Endothelial cell of umbilical vein (primary cell): Measurements from ENCODE around the gene SYT17. TPM values are rescaled to one million over a fixed set of nuclear protein-coding genes. Genes with fewer than 3 reads are reported as not detected.

ENCODE experiments used
- BruUV-seq: library from RNA; stranded (reverse); fragments of 400-500 nt; replicated peaks from 2 replicates; lab custom pipeline; 2021; lab: Mats Ljungman, UMichigan
- CTCF ChIA-PET: fragments of 300-600, 350-600 bp; sonication (Branson Sonifier 250); formaldehyde crosslinking; loops from one replicate; lab custom pipeline; 2021; ENCODE audit warnings: antibody characterized with exemption, inconsistent platforms; lab: Charles Lee
- POLR2A ChIA-PET: fragments of 300-600, 350-600 bp; sonication (Branson Sonifier 250); formaldehyde crosslinking; loops from one replicate; lab custom pipeline; 2021; ENCODE audit warnings: antibody characterized with exemption, inconsistent platforms; lab: Charles Lee
- DNase-seq: peaks from one replicate; pipeline ENCODE4 v3.0.0-alpha.2; 2011; ENCODE audit warnings: low read depth, low spot score
- FAIRE-seq: peaks from 2 replicates; lab custom pipeline; 2011; peaks lifted over from hg19 to GRCh38; lab: Jason Lieb, UNC
- H2AFZ ChIP-seq: 2 replicates; pipeline ENCODE4 v1.6.0; 2012; ENCODE audit warnings: low read depth, low read length, control low read depth, inconsistent platforms
- H3K27ac ChIP-seq: 2 replicates; pipeline ENCODE4 v1.5.1; 2011; ENCODE audit warnings: low read depth, mild to moderate bottlenecking, control low read depth, low read length, moderate library complexity; ENCODE audit not compliant: insufficient read depth
- H3K27me3 ChIP-seq, 2 experiments: 2 replicates each; pipeline versions ENCODE4 v1.6.0 to v1.6.1; 2011; ENCODE audit warnings: low read length in 2 of 2, mixed read lengths in 1 of 2; ENCODE audit not compliant: control insufficient read depth in 2 of 2, insufficient read depth in 2 of 2
- H3K36me3 ChIP-seq, 2 experiments: 2 replicates in 1 of 2; 3 replicates in 1 of 2; pipeline ENCODE4 v1.5.1; 2011; ENCODE audit warnings: low read length in 2 of 2, mild to moderate bottlenecking in 1 of 2, moderate library complexity in 1 of 2; ENCODE audit not compliant: control insufficient read depth in 2 of 2, insufficient read depth in 2 of 2; ENCODE audit errors: extremely low read depth in 1 of 2
- H3K4me1 ChIP-seq: 3 replicates; pipeline ENCODE4 v1.5.1; 2011; ENCODE audit warnings: mild to moderate bottlenecking, low read length; ENCODE audit not compliant: control insufficient read depth, insufficient read depth; ENCODE audit errors: extremely low read depth
- H3K4me2 ChIP-seq: 2 replicates; pipeline ENCODE4 v1.6.1; 2011; ENCODE audit warnings: low read length, control low read depth, mixed read lengths; ENCODE audit not compliant: insufficient read depth
- H3K4me3 ChIP-seq, 3 experiments: fragments of 200-600 bp in 1 of 3; sonication (generic), shearing (Covaris generic) in 1 of 3; replicated peaks in 1 of 3; 2 replicates each; pipeline ENCODE4 v1.5.1; 2011 to 2016; ENCODE audit warnings: control low read depth in 3 of 3, low read length in 3 of 3, mild to moderate bottlenecking in 2 of 3, inconsistent platforms in 1 of 3, low read depth in 1 of 3, moderate library complexity in 1 of 3; ENCODE audit not compliant: insufficient read depth in 1 of 3
- H3K79me2 ChIP-seq: 2 replicates; pipeline ENCODE4 v1.6.0; 2012; ENCODE audit warnings: low read length, inconsistent platforms; ENCODE audit not compliant: control insufficient read depth, insufficient read depth
- H3K9ac ChIP-seq: replicated peaks from 2 replicates; pipeline ENCODE3; 2011; ENCODE audit warnings: low read length, control low read depth; ENCODE audit not compliant: insufficient read depth; ENCODE audit errors: extremely low read depth
- H3K9me1 ChIP-seq: replicated peaks from 3 replicates; pipeline ENCODE4 v1.6.0; 2011; ENCODE audit warnings: mild to moderate bottlenecking, low read length; ENCODE audit not compliant: control insufficient read depth, insufficient read depth; ENCODE audit errors: extremely low read depth
- H3K9me3 ChIP-seq: replicated peaks from 2 replicates; pipeline ENCODE4 v1.5.1; 2012; ENCODE audit warnings: low read length, inconsistent platforms; ENCODE audit not compliant: control insufficient read depth, insufficient read depth
- H4K20me1 ChIP-seq: replicated peaks from 2 replicates; pipeline ENCODE3; 2011; ENCODE audit warnings: mild to moderate bottlenecking, low read length; ENCODE audit not compliant: control insufficient read depth, insufficient read depth; ENCODE audit errors: extremely low read depth
- CTCF ChIP-seq, 2 donors: IDR thresholded peaks; 1 replicate in 1 of 2; 2 replicates in 1 of 2; pipeline ENCODE4 v1.5.1; 2011; ENCODE audit warnings: low read length in 2 of 2, mild to moderate bottlenecking in 2 of 2, moderate library complexity in 2 of 2, control low read depth in 1 of 2, inconsistent platforms in 1 of 2, low read depth in 1 of 2; ENCODE audit not compliant: insufficient read depth in 1 of 2; ENCODE audit errors: extremely low read depth in 1 of 2
- EZH2 ChIP-seq: IDR thresholded peaks from 2 replicates; pipeline ENCODE4 v1.6.1; 2012; ENCODE audit warnings: borderline replicate concordance, low read depth, mild to moderate bottlenecking, moderate library complexity, low read length, inconsistent platforms; ENCODE audit not compliant: severe bottlenecking
- FOS ChIP-seq: IDR thresholded peaks from 2 replicates; pipeline ENCODE4 v1.6.1; 2011; ENCODE audit warnings: mild to moderate bottlenecking, low read length, moderate library complexity, borderline replicate concordance; ENCODE audit not compliant: insufficient read depth
- GATA2 ChIP-seq: IDR thresholded peaks from 2 replicates; pipeline ENCODE4 v1.7.0; 2011; ENCODE audit warnings: low read depth, mild to moderate bottlenecking, moderate library complexity, mixed read lengths, low read length; ENCODE audit not compliant: insufficient read length, insufficient read depth
- JUN ChIP-seq: IDR thresholded peaks from 2 replicates; pipeline ENCODE4 v1.6.1; 2011; ENCODE audit warnings: borderline replicate concordance, low read depth; ENCODE audit not compliant: insufficient read length, insufficient read depth
- MAX ChIP-seq: IDR thresholded peaks from 2 replicates; pipeline ENCODE4 v1.6.1; 2011; ENCODE audit not compliant: insufficient read depth, insufficient read length
- MYC ChIP-seq: IDR thresholded peaks from one replicate; pipeline ENCODE4 v1.6.1; 2011; ENCODE audit warnings: mild to moderate bottlenecking, low read depth, low read length
- POLR2A ChIP-seq: IDR thresholded peaks from 2 replicates; pipeline ENCODE4 v1.6.1; 2012; ENCODE audit warnings: low read depth, mild to moderate bottlenecking, control low read depth, low read length
- POLR2AphosphoS5 ChIP-seq: IDR thresholded peaks from 2 replicates; pipeline ENCODE4 v1.6.1; 2012; ENCODE audit warnings: low read depth, mild to moderate bottlenecking, control low read depth, low read length, moderate library complexity; ENCODE audit not compliant: insufficient read depth
- dilution Hi-C: fragments of 300-500 bp; cut with MboI; formaldehyde crosslinking; loops from one replicate; pipeline ENCODE4 v1.15.0; 2019; ENCODE audit warnings: low sequenced_read_pairs; ENCODE audit not compliant: extremely low pct_ligation_motif_present
- intact Hi-C: fragments of 100-400 bp; cut with micrococcal nuclease; formaldehyde crosslinking; loops from one replicate; pipeline ENCODE4 v1.10.0; 2022
- polyA plus RNA-seq, 4 experiments: library from polyadenylated mRNA; depleted of rRNA in 3 of 4; stranded (reverse) in 3 of 4; unstranded in 1 of 4; fragments of >200 nt; gene quantifications; 2 replicates each; pipeline versions ENCODE4 v1.2.1 to v1.2.3, GENCODE V29; 2011 to 2012; ENCODE audit warnings: missing spikeins in 1 of 4
- total RNA-seq: library from RNA; stranded (reverse); gene quantifications from 2 replicates; pipeline ENCODE4 v1.2.3, GENCODE V29; 2021

Gene SYT17
- total and polyA plus RNA-seq, 2 donors (not counting 3 experiments of a cell fraction or from before 2014, with no cell fraction given): 1.9 to 4.2 TPM

- no peaks in the 10 kb centered on the region for H3K4me1 ChIP-seq
- dilution Hi-C loops: no loop called here
Measured at GRCh38 chr16:19264123-19264673, 96.2 kb downstream of the SYT17 start.

More at GRCh38 chr16:19264123-19264673, 96.2 kb downstream of the SYT17 start:
- Histone ChIP-seq H3K79me2 (no peaks in the 10 kb centered on the region), H3K4me3 (no peak overlapping the region), H3K36me3 (no peaks in the 10 kb centered on the region), H3K9ac (no peak overlapping the region), H3K27me3 (no peaks in the 10 kb centered on the region), H3K27ac (no peak overlapping the region), H3K9me1 (no peaks in the 10 kb centered on the region), H2AFZ (no peak overlapping the region), H3K4me2 (no peak overlapping the region), H4K20me1 (no peaks in the 10 kb centered on the region), H3K9me3 (no peaks in the 10 kb centered on the region)
- ChIA-PET CTCF (no interaction called here), POLR2A (no interaction called here)
- intact Hi-C loops: no loop called here
- BruUV-seq: no TSS peak
- FAIRE-seq: no peak
- TF ChIP-seq MYC (no peak), MAX (no peak), FOS (no peak), JUN (no peak), EZH2 (no peak), POLR2AphosphoS5 (no peak), POLR2A (no peak), GATA2 (no peak), CTCF (IDR thresholded peaks at IDR 0.05; ENCODE audit: extremely low read depth in 1 of 2, insufficient read depth in 1 of 2, low read depth in 1 of 2, low read length in 2 of 2) (no peak)
- no peak for DNase-seq
